Measurements from ENCODE around the gene FOXF1.

DNA sequence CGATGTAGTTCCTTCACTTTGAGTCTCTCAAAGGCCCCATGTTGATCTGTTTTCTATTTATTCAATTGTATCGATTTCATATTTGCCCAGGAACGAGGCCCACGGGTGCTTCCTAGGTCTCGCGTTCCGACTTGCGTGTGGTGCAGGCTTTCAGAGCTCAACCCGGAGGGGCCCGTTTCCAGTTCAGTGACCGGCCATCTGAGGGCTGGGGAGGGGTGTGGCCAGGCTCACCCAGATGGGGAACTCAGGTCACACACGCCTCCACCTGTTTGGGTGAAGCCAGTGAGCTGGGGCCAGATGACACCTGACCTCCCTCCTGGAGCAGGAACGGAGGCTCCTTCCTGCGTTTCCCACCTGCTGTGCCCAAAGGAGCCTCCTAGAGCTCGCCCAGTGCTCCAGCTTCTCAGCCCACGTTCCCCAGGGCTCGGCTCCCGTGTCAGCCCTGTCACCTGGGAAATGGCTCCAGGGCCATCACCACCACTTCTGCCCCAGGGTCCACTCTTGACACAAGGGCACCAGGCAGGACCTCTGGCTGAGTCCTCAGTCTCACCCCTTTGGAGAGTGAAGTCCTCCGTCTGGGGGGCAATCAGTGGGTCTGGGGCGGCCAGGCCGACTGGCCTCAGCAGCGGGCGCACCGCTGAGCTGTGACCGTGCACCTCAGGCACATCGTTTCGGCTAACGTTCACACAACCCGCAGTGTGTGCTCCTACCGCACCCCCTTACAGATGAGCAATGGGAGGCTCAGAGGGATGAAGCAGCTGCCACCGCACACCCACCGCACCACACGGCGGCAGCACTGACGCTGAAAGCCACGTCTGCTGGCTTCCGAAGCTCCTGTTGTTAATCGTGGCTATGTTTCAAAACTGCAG lies 18.0 kb downstream of the FOXF1 start:
- TF ChIP-seq CTCF (optimal IDR thresholded peaks at IDR 0.05 in 1 of 3, IDR thresholded peaks at IDR 0.05 in 1 of 3, conservative IDR thresholded peaks at IDR 0.05 in 1 of 3; ENCODE audit: extremely low read depth in 1 of 3, insufficient read depth in 2 of 3, low read length in 3 of 3) (no peak), EZH2 (IDR thresholded peaks at IDR 0.05; ENCODE audit: low read length) (no peak)

Measured in keratinocyte (primary cell).